Measurements from ENCODE around the gene CHMP3. TPM values are rescaled to one million over a fixed set of nuclear protein-coding genes. Genes with fewer than 3 reads are reported as not detected.

The CHMP3 gene
- total and polyA plus RNA-seq, 2 of the 8 experiments (the other 6 are each of a cell fraction or from before 2014, with no cell fraction given) = 11.7 to 21.9 TPM

DNA sequence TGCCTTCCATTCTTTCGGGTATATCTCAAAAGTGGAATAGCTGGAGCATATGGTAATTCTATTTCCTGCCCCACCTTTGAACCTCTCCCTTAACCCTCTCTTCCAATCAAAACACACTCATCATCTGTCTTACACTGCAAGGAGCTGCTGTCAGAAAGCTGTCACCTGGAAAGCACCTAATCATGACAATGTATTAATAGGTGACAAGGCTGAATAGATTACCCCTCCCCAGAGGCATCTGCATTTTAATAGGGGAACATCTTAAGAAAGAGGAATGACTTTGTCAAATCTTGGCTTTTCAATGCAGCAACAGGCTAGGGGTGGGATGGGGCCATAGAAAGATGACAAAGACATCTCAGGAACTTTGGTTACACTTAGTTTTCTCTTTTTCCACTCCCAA is 41.3 kb downstream of the CHMP3 start:
- no peak overlapping the region for H2BK20ac ChIP-seq (ENCODE audit: low read length)
- H3K27ac ChIP-seq (ENCODE audit: low read depth, low read length) = no peak overlapping the region
- no peak overlapping the region for H3K4ac ChIP-seq (replicated peaks; ENCODE audit: insufficient read length, low read depth, low read length)
- 0 out of 4 replicates have a peak, but pooled peaks cover 0 to 9% of the 10 kb centered on the region in 2 experiments for H3K9me3 ChIP-seq (ENCODE audit: insufficient read depth in 2 of 2, low read depth in 1 of 2, low read length in 1 of 2)
- H3K18ac ChIP-seq (ENCODE audit: extremely low read depth, low read length) = no peak overlapping the region
- no peak overlapping the region for H3K14ac ChIP-seq (ENCODE audit: insufficient read length)
- no peak overlapping the region for H2AFZ ChIP-seq (ENCODE audit: low read length)
- H2AK5ac ChIP-seq (ENCODE audit: low read depth, low read length) = no peak overlapping the region
- no peak overlapping the region for H3K9ac ChIP-seq (replicated peaks in 1 of 4; ENCODE audit: extremely low read depth in 1 of 4, low read depth in 3 of 4, low read length in 3 of 4)
- no peak overlapping the region for H3K56ac ChIP-seq (replicated peaks; ENCODE audit: insufficient read length, low read depth, low read length)
- H4K5ac ChIP-seq (ENCODE audit: insufficient read length, low read depth, low read length) = no peak overlapping the region
- no peaks in the 10 kb centered on the region for H3K23me2 ChIP-seq (ENCODE audit: low read depth, low read length)
- no peak overlapping the region for H3K23ac ChIP-seq (ENCODE audit: insufficient read length)
- H2BK5ac ChIP-seq (ENCODE audit: low read depth, low read length) = no peak overlapping the region
- no peak for DNase-seq (ENCODE audit: low read depth in 1 of 2, low spot score in 2 of 2)
- H3K27me3 ChIP-seq (replicated peaks in 1 of 4; ENCODE audit: control insufficient read depth in 3 of 4, extremely low read depth in 1 of 4, insufficient read depth in 3 of 4, low read length in 3 of 4) = no peaks in the 10 kb centered on the region
- no peaks in the 10 kb centered on the region for H3K79me1 ChIP-seq (ENCODE audit: low read depth, low read length)
- H4K20me1 ChIP-seq (replicated peaks in 1 of 2; ENCODE audit: control insufficient read depth in 1 of 2, insufficient read depth in 2 of 2, low read length in 2 of 2) = no peaks in the 10 kb centered on the region
- CTCF ChIA-PET (ENCODE audit: partially characterized antibody) = no interaction called here
- H2BK120ac ChIP-seq (replicated peaks; ENCODE audit: low read depth, low read length) = no peak overlapping the region
- TF ChIP-seq NANOG (IDR thresholded peaks at IDR 0.05; ENCODE audit: insufficient read depth, low read depth, low read length, poor library complexity, severe bottlenecking) (no peak), SIN3A (conservative IDR thresholded peaks at IDR 0.05 in 1 of 2, IDR thresholded peaks at IDR 0.05 in 1 of 2; ENCODE audit: low read depth in 1 of 2, low read length in 2 of 2) (no peak), RXRA (IDR thresholded peaks at IDR 0.05; ENCODE audit: insufficient read depth, low read depth, low read length) (no peak), BRCA1 (IDR thresholded peaks at IDR 0.05; ENCODE audit: low read depth, low read length) (no peak), ASH2L (IDR thresholded peaks at IDR 0.05; ENCODE audit: low read length) (no peak), RBBP5 (IDR thresholded peaks at IDR 0.05; ENCODE audit: borderline replicate concordance, low read depth, low read length) (no peak), ZNF274 (IDR thresholded peaks at IDR 0.05; ENCODE audit: borderline replicate concordance, extremely low read depth, low read length) (no peak), CBX8 (IDR thresholded peaks at IDR 0.05; ENCODE audit: borderline replicate concordance, low read depth, low read length) (no peak), JUN (IDR thresholded peaks at IDR 0.05; ENCODE audit: low read depth, low read length) (no peak), CHD2 (IDR thresholded peaks at IDR 0.05; ENCODE audit: low read length) (no peak)
- TF ChIP-seq, protein P1, sequence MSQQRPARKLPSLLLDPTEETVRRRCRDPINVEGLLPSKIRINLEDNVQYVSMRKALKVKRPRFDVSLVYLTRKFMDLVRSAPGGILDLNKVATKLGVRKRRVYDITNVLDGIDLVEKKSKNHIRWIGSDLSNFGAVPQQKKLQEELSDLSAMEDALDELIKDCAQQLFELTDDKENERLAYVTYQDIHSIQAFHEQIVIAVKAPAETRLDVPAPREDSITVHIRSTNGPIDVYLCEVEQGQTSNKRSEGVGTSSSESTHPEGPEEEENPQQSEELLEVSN (IDR thresholded peaks at IDR 0.05) = no peak
- H3K4me3 ChIP-seq (ENCODE audit: extremely low read depth in 1 of 4, insufficient read depth in 2 of 4, low read depth in 3 of 4, low read length in 4 of 4) = no peak overlapping the region
- 87% methylated on average over 1 of the region's 1 CpG; no CpG with 5 or more reads in 1 of the 2 experiments for WGBS, 2 experiments (ENCODE audit: extremely low coverage in 1 of 2, insufficient coverage in 1 of 2, insufficient read length in 1 of 2, insufficient replicate concordance in 2 of 2, low coverage in 1 of 2, low lambda C conversion rate in 2 of 2, missing lambda C conversion rate in 1 of 2)
- H4K91ac ChIP-seq (replicated peaks; ENCODE audit: insufficient read length, low read length) = no peak overlapping the region
- H2BK15ac ChIP-seq (ENCODE audit: low read length) = no peak overlapping the region
- no peak for FAIRE-seq
- no peak overlapping the region for H3K4me2 ChIP-seq (ENCODE audit: insufficient read depth in 1 of 2, low read depth in 2 of 2, low read length in 2 of 2)
- H2BK12ac ChIP-seq (ENCODE audit: low read depth, low read length) = no peak overlapping the region
- POLR2A ChIA-PET (ENCODE audit: partially characterized antibody) = no interaction called here
- no peak overlapping the region for H4K8ac ChIP-seq (ENCODE audit: extremely low read depth, insufficient read depth, low read length)
- no peaks in the 10 kb centered on the region for H3K79me2 ChIP-seq (ENCODE audit: control insufficient read depth in 1 of 2, insufficient read depth in 2 of 2, low read length in 2 of 2)
- no peaks in the 10 kb centered on the region; a peak in 2 of 8 replicates for H3K36me3 ChIP-seq (ENCODE audit: control insufficient read depth in 2 of 4, insufficient read depth in 4 of 4, low read length in 3 of 4)
- H3K4me1 ChIP-seq (replicated peaks in 1 of 4; ENCODE audit: control insufficient read depth in 3 of 4, insufficient read depth in 4 of 4, low read length in 3 of 4) = no peaks in the 10 kb centered on the region

All from H1 (cell line).